Activated CD4-positive, alpha-beta memory T cell treated with anti-CD3 and anti-CD28 coated beads, Interleukin-2, amount 10 ng/mL, durations not matched to agents 7 days and 5 days (primary cell): ENCODE results near the gene TBC1D16. TPM values are rescaled to one million over a fixed set of nuclear protein-coding genes. Genes with fewer than 3 reads are reported as not detected.

Source experiments
- CTCF ChIA-PET: fragments of 350-600 bp; sonication (Branson Sonifier 250); formaldehyde crosslinking; loops from one replicate; lab custom pipeline; 2021; ENCODE audit warnings: antibody characterized with exemption, inconsistent platforms; lab: Charles Lee
- POLR2A ChIA-PET: fragments of 350-600 bp; sonication (Branson Sonifier 250); formaldehyde crosslinking; loops from one replicate; lab custom pipeline; 2021; ENCODE audit warnings: antibody characterized with exemption; lab: Charles Lee
- DNase-seq: peaks from one replicate; pipeline ENCODE4 v3.0.0-alpha.2; 2020
- H3K27ac Mint-ChIP-seq: one replicate; pipeline ENCODE4 v1.8.0; 2021; ENCODE audit warnings: mild to moderate bottlenecking, mixed read lengths
- H3K27me3 Mint-ChIP-seq: one replicate; pipeline ENCODE4 v1.8.0; 2021; ENCODE audit warnings: mixed read lengths
- H3K36me3 Mint-ChIP-seq: one replicate; pipeline ENCODE4 v1.8.0; 2021; ENCODE audit warnings: low read depth, mixed read lengths
- H3K4me1 Mint-ChIP-seq: one replicate; pipeline ENCODE4 v1.8.0; 2021; ENCODE audit warnings: mixed read lengths
- H3K4me3 Mint-ChIP-seq: one replicate; pipeline ENCODE4 v1.8.0; 2021; ENCODE audit warnings: mild to moderate bottlenecking, mixed read lengths
- H3K9me3 Mint-ChIP-seq: one replicate; pipeline ENCODE4 v1.8.0; 2021; ENCODE audit warnings: mixed read lengths
- total RNA-seq, 2 experiments: library from RNA; stranded (reverse); gene quantifications; one replicate each; pipeline ENCODE4 v1.2.3, GENCODE V29; 2021

Gene TBC1D16
- total RNA-seq, 2 experiments from 2014 or later: 0.63 TPM

- ChIA-PET CTCF (interaction anchor here (0.7 to 1.2 kb wide), 2 partner anchors 182 to 251 kb away, joined by 3 to 4 read pairs; no protein-coding TSS in a partner anchor), POLR2A (no interaction called here)
- DNase-seq: no peak
Observed at GRCh38 chr17:79991924-79992648, 43.6 kb downstream of the TBC1D16 start.

GRCh38 chr17:79991140-79991923, 44.3 kb downstream of the TBC1D16 start:
- peak; percentile 87 for DNase-seq
- peaks cover 11% of the 10 kb centered on the region for H3K27me3 Mint-ChIP-seq
- H3K4me3 Mint-ChIP-seq: peak overlapping the region; percentile 49
- H3K4me1 Mint-ChIP-seq: peaks cover 27% of the 10 kb centered on the region
- H3K27ac Mint-ChIP-seq: no peak overlapping the region
- no peaks in the 10 kb centered on the region for H3K9me3 Mint-ChIP-seq
- POLR2A ChIA-PET: no interaction called here
- H3K36me3 Mint-ChIP-seq: no peaks in the 10 kb centered on the region
- CTCF ChIA-PET: interaction anchor here (0.7 to 1.5 kb wide), 3 partner anchors 17 to 250 kb away, joined by 3 to 4 read pairs (median 3); no protein-coding TSS in a partner anchor

More at GRCh38 chr17:79991924-79992648, 43.6 kb downstream of the TBC1D16 start:
- no peaks in the 10 kb centered on the region for H3K36me3 Mint-ChIP-seq
- H3K27ac Mint-ChIP-seq: peak overlapping the region; percentile 38
- peaks cover 11% of the 10 kb centered on the region for H3K27me3 Mint-ChIP-seq
- H3K4me1 Mint-ChIP-seq: peaks cover 35% of the 10 kb centered on the region
- peak overlapping the region; percentile 60 for H3K4me3 Mint-ChIP-seq
- H3K9me3 Mint-ChIP-seq: no peaks in the 10 kb centered on the region

- CTCF ChIA-PET: interaction anchor here (1.5 kb wide), 1 partner anchor 16 kb away, joined by 3 read pairs; no protein-coding TSS in a partner anchor
- no peak for DNase-seq
- no peak overlapping the region for H3K27ac Mint-ChIP-seq
- no peaks in the 10 kb centered on the region for H3K36me3 Mint-ChIP-seq
- H3K4me1 Mint-ChIP-seq: peaks cover 21% of the 10 kb centered on the region
- no peaks in the 10 kb centered on the region for H3K9me3 Mint-ChIP-seq
- peaks cover 11% of the 10 kb centered on the region for H3K27me3 Mint-ChIP-seq
- H3K4me3 Mint-ChIP-seq: no peak overlapping the region
- POLR2A ChIA-PET: no interaction called here
Observed at GRCh38 chr17:79990704-79991103, 45.0 kb downstream of the TBC1D16 start.

GRCh38 chr17:79990051-79990592, 45.5 kb downstream of the TBC1D16 start:
- Mint-ChIP-seq H3K4me1 (peaks cover 18% of the 10 kb centered on the region), H3K4me3 (no peak overlapping the region), H3K36me3 (no peaks in the 10 kb centered on the region), H3K27ac (no peak overlapping the region), H3K27me3 (peaks cover 11% of the 10 kb centered on the region), H3K9me3 (no peaks in the 10 kb centered on the region)
- ChIA-PET POLR2A (no interaction called here), CTCF (interaction anchor here (1.5 kb wide), 1 partner anchor 16 kb away, joined by 3 read pairs; no protein-coding TSS in a partner anchor)
- no peak for DNase-seq

GRCh38 chr17:79989106-79989835, 46.4 kb downstream of the TBC1D16 start:
- DNase-seq: no peak
- CTCF ChIA-PET: interaction anchor here (1.5 kb wide), 1 partner anchor 15 kb away, joined by 3 read pairs; no protein-coding TSS in a partner anchor

GRCh38 chr17:79988185-79988971, 47.3 kb downstream of the TBC1D16 start:
- H3K27me3 Mint-ChIP-seq: peaks cover 11% of the 10 kb centered on the region
- H3K27ac Mint-ChIP-seq: no peak overlapping the region
- no peak overlapping the region for H3K4me3 Mint-ChIP-seq
- ChIA-PET CTCF (no interaction called here), POLR2A (no interaction called here)
- no peaks in the 10 kb centered on the region for H3K9me3 Mint-ChIP-seq
- H3K36me3 Mint-ChIP-seq: no peaks in the 10 kb centered on the region
- no peak for DNase-seq
- H3K4me1 Mint-ChIP-seq: peaks cover 15% of the 10 kb centered on the region

More at GRCh38 chr17:79989106-79989835, 46.4 kb downstream of the TBC1D16 start:
- peaks cover 18% of the 10 kb centered on the region for H3K4me1 Mint-ChIP-seq
- no peak overlapping the region for H3K4me3 Mint-ChIP-seq
- POLR2A ChIA-PET: no interaction called here
- peaks cover 11% of the 10 kb centered on the region for H3K27me3 Mint-ChIP-seq
- no peak overlapping the region for H3K27ac Mint-ChIP-seq
- no peaks in the 10 kb centered on the region for H3K9me3 Mint-ChIP-seq
- no peaks in the 10 kb centered on the region for H3K36me3 Mint-ChIP-seq

- H3K4me1 Mint-ChIP-seq: peaks cover 10% of the 10 kb centered on the region
- CTCF ChIA-PET: no interaction called here
- no peak for DNase-seq
- H3K36me3 Mint-ChIP-seq: no peaks in the 10 kb centered on the region
- H3K4me3 Mint-ChIP-seq: no peak overlapping the region
- H3K27me3 Mint-ChIP-seq: peaks cover 11% of the 10 kb centered on the region
- H3K27ac Mint-ChIP-seq: no peak overlapping the region
- POLR2A ChIA-PET: no interaction called here
- no peaks in the 10 kb centered on the region for H3K9me3 Mint-ChIP-seq
Observed at GRCh38 chr17:79987935-79988184, 47.8 kb downstream of the TBC1D16 start.

- ChIA-PET POLR2A (no interaction called here), CTCF (no interaction called here)
- DNase-seq: no peak
- no peak overlapping the region for H3K27ac Mint-ChIP-seq
- H3K36me3 Mint-ChIP-seq: no peaks in the 10 kb centered on the region
- H3K4me1 Mint-ChIP-seq: peaks cover 5% of the 10 kb centered on the region
- H3K4me3 Mint-ChIP-seq: no peak overlapping the region
- no peaks in the 10 kb centered on the region for H3K9me3 Mint-ChIP-seq
- peaks cover 7% of the 10 kb centered on the region for H3K27me3 Mint-ChIP-seq
Observed at GRCh38 chr17:79987187-79987934, 48.3 kb downstream of the TBC1D16 start.

- Mint-ChIP-seq H3K4me1 (peaks cover 1% of the 10 kb centered on the region), H3K4me3 (no peak overlapping the region), H3K36me3 (no peaks in the 10 kb centered on the region), H3K27ac (no peak overlapping the region), H3K27me3 (peaks cover 7% of the 10 kb centered on the region), H3K9me3 (no peaks in the 10 kb centered on the region)
- POLR2A ChIA-PET: no interaction called here
- DNase-seq: no peak
- CTCF ChIA-PET: no interaction called here
Observed at GRCh38 chr17:79986411-79987186, 49.1 kb downstream of the TBC1D16 start.

- no peaks in the 10 kb centered on the region for H3K4me1 Mint-ChIP-seq
- H3K9me3 Mint-ChIP-seq: no peaks in the 10 kb centered on the region
- peaks cover 7% of the 10 kb centered on the region for H3K27me3 Mint-ChIP-seq
- no peak overlapping the region for H3K4me3 Mint-ChIP-seq
- no peak overlapping the region for H3K27ac Mint-ChIP-seq
- ChIA-PET POLR2A (no interaction called here), CTCF (interaction anchor here (0.5 to 0.8 kb wide), 2 partner anchors 11 to 13 kb away, joined by 3 read pairs; no protein-coding TSS in a partner anchor)
- no peak for DNase-seq
- no peaks in the 10 kb centered on the region for H3K36me3 Mint-ChIP-seq
Observed at GRCh38 chr17:79985943-79986391, 49.7 kb downstream of the TBC1D16 start.

GRCh38 chr17:79985361-79985942, 50.2 kb downstream of the TBC1D16 start:
- H3K27ac Mint-ChIP-seq: no peak overlapping the region
- H3K36me3 Mint-ChIP-seq: no peaks in the 10 kb centered on the region
- CTCF ChIA-PET: interaction anchor here (0.5 to 0.8 kb wide), 2 partner anchors 11 to 12 kb away, joined by 3 read pairs; no protein-coding TSS in a partner anchor
- peaks cover 7% of the 10 kb centered on the region for H3K27me3 Mint-ChIP-seq
- no peaks in the 10 kb centered on the region for H3K9me3 Mint-ChIP-seq
- H3K4me1 Mint-ChIP-seq: no peaks in the 10 kb centered on the region
- no peak overlapping the region for H3K4me3 Mint-ChIP-seq
- POLR2A ChIA-PET: no interaction called here
- DNase-seq: no peak
